Glomerular endothelial cell (primary cell): ENCODE results near the gene CD1E. TPM values are rescaled to one million over a fixed set of nuclear protein-coding genes. Genes with fewer than 3 reads are reported as not detected.
"Not testable (repeated sequence)": the region's sequence is repeated elsewhere in the genome, so short reads cannot be mapped to it uniquely, and the experiment has no call there.

ENCODE experiments used
- DNase-seq: peaks from one replicate; pipeline ENCODE4 v3.0.0-alpha.2; 2011; ENCODE audit warnings: low read depth, low spot score; ENCODE audit errors: extremely low read depth
- total RNA-seq: library from RNA; depleted of rRNA; stranded (reverse); fragments of >200 nt; gene quantifications from 2 replicates; pipeline ENCODE4 v1.2.3, GENCODE V29; 2015

Gene CD1E
- not detected in 2 replicates for total RNA-seq

- no peak for DNase-seq
Measured at GRCh38 chr1:158353303-158354075, at the start of gene CD1E. Gene CD1E (plus strand): TSS chr1:158353894. CDS start chr1:158353989, 95 bp downstream.

GRCh38 chr1:158310623-158311022, 43.1 kb upstream of the CD1E start:
- no peak for DNase-seq

DNA sequence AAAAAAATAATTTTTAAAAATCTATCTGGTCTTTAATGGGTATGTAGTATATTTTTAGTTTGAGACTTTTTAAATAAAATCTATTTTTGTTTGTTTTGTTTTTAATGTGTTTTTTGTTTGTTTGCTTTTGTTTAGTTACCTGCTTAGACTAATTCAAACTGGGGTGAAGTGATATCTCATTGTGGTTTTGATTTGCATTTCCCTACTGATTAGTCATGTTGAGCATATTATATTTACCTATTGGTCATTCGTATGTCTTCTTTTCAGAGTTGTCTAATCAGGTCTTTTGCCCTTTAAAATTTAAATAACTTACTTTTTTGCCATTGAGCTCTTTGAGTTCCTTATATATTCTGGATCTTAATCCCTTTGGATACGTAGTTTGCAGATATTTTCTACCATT, 42.6 kb upstream of the CD1E start:
- no peak for DNase-seq

DNA sequence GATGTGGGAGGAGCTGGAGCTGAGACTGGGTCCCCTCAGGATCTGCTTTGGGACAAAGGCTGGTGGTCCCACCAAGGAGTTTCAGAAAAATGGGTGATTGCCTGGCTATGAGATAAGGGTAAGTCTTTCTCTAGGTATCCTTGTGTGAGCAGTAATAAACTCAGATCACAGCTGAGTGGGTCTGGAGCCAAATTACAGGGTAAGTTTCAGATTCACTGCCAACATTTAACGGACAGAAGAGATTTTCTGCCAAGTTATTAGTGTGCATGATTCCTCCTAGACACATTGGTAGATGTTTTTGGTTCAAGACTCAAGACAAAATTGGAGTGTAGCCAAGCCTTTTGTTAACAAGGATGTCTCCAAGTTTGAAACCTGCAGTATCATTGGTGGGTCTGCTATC, 29.8 kb upstream of the CD1E start:
- DNase-seq, result no peak

GRCh38 chr1:158324395-158324794, 29.3 kb upstream of the CD1E start:
- DNase-seq, result no peak

DNA sequence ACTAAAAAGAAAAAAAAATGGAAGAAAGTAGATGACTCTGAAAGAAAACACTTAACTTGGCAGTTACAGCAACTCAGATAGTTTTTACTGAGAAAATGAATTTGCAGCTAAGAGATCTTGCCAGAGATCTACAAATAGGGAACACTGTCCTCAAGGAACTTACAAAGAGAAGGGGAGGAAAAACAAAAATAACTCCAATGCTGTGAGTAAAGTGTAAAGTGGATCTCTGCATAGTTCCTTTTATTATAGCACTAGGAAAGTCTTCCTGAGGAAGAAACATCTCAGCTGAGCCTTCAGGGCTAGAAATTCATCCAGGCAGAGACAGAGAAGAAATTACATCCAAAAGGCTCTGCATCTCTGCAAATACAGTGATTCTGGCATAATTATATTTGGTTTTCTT, 26.2 kb upstream of the CD1E start:
- no peak for DNase-seq

GRCh38 chr1:158328426-158328825, 25.3 kb upstream of the CD1E start:
- no peak for DNase-seq

DNA sequence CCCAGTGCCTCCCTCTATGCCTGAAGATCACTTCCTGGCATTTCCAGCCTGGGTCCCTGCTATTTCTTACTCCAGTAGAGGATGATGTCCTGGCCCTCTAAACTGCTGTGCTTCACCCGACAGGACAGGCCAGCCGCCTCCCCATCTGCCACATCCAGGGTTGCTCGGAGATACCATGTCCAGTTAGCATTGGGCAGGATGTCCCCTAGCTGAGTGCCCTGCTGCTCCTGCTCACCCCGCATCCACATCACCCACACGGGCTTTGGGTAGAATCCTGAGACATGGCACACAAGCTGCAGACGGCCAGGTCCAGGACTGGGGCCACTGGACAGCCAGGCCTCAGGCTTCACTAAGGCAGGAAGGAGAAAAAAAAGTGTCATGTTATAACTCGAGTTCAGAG, 24.4 kb upstream of the CD1E start:
- no peak for DNase-seq

DNA sequence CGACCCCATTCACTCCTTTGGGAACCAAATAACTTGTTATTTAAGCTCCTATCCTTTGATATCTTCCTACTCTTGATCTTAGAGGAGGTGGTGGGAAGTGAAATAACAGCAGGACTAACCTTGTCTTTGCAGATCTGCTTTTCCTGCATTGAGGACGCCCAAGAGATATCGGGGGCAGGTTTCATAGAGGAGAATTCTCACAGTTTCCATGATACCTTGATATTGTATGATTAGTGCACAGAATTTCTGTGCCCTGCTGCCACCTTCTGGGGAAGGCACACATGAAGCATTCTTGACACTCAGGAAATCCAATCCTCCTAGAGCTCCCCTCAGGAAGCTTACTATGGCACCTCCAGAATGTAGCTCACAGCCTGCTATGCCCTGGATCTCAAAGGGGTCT, 24.0 kb upstream of the CD1E start:
- DNase-seq, result no peak

DNA sequence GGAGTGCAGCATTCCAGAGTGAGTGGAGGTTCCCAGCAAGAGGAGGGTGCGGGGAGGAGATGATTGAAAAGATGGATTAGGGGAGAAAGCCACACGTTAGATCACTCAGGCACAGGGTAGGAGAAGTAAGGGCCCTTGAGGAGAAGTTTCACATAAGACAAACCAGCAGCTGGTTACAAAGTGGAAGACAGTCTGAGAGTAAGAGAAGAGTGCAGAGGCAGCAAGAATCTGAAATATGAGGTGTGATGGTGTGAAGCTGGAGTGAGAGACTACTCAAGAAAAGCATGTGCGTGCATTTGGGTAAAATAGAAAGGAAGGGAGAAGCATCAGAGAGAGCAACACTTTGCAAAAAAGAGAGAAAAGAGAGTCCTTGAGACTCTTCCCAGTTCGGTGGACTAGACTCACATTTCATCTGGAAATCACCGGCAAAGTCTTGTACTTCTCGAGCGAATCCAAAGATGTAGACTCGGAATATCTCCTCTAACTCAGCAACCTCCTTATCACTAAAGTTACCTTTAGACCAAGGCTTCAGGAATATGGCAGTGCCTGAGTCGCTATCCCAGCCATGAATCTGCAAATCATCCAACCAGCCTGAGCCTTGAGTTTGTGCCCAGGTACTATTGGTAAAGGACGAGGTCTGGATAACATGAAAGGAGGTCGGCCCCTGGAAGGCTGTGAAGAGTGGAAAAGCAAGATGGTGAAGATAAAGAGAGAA, 23.1 kb upstream of the CD1E start:
- DNase-seq, result no peak

DNA sequence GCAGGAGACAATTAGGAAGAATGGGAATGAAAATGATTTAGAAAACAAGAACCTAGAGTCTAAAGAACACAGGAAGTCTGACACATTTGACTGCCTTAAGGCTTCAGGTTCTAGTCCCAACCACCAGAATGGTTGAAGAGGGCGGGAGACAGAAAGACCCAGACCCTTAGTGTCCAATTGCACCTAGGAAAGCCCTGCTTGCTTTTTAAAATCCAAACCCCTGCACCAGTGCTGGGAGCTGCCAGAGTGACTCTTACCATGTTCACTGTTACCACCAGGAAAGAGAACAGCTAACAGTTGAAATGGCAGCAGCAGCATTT, 22.6 kb upstream of the CD1E start:
- no peak for DNase-seq

DNA sequence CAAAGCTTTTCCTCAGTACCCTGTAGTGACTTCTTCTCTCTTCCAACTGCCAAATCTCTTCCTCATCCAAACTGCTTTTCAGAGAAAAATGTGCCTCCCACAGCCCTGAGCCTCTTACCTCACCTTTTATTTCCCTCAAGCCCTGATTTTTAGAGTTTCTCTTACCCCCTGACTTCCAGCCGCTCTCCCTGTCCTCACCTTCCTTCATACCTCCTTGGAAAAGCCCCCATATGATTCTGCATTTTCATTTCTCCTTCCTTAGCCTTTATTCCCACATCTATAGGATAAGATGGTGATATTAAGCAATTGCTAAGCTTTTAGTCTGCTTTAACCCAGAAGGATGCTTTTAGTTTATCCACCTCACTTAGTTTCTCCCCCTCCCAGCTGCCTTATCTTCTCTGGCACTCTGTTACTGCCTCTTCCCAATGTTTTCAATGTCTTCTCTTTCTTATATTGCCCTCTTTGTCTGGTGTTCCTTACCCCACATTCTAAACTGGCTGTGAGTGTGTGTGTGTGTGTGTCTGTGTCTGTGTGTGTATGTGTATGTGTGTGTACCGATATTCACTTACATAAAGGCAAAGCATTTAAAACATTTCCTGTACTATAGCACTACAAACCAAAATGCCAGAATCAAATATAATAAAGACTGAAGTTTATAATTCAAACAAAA, 22.1 kb upstream of the CD1E start, which contains the start of gene CD1B:
Gene CD1B (minus strand): TSS at position 51 of the 670 bp plus-strand sequence. CDS start 108 bp downstream, outside the sequence.
- DNase-seq, result no peak

DNA sequence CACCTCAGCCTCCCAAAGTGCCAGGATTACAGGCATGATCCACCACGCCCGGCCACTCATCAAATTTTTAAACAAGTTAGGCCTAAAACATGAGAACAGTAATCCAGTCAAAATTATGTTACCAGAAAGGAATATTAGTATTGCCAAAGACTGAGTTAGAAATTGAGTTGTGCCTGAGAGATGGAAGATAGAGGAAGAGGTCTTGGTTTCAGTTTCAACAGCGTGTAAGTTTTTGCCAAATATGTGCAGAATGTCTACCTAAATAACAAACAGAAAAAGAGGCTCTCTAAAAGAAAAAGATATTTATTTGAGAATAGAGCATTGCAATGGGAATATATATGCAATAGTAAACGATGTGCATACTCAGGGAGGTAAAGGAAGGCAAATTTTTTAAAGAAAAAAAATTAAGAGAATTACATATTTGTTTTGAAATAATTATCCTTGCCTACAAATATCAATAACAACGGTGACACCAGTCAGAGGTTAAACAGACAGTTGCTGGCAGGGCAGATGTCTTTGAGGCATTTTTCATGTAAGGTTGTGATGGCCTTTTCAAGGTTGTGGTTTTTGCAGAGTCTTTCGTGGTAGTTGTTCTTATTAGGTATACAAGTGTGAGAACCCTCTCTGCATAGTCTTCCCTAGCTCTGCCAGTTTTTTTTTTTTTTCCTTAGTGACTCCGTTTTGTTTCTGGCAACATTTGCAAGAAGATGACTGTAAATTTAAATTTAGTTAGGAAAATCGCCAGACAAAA, 20.1 kb upstream of the CD1E start:
- DNase-seq, result no peak

DNA sequence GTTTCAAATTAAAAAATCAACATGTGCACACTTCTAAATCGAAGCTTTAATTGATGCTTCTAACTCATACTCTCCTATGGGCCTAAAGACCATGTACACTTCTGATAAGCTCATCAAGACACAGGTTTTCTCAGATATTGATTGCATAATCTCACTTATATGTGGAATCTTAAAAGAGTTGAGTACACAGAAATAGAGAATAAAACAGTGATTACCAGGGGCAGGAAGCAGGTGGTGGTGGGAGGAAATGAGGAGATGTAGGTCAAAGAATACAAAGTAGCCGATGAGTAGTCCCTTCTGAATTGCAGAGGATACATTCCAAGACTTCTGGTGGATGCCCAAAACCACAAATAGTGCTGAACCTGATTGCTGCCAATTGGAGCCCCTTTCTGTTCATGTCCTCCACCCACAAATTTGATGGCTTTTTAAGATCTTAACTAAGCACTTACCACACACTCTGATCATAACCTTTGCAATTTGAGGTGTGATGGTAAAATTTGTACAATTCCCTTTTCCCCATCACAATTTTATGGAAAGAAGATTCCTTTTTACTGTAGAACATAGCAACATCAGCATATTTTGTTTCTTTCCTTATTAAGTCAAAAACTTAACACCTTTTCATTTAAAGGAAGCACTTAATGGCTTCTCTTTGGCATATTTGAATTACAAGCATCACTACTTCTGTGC, 19.0 kb upstream of the CD1E start:
- DNase-seq, result no peak

DNA sequence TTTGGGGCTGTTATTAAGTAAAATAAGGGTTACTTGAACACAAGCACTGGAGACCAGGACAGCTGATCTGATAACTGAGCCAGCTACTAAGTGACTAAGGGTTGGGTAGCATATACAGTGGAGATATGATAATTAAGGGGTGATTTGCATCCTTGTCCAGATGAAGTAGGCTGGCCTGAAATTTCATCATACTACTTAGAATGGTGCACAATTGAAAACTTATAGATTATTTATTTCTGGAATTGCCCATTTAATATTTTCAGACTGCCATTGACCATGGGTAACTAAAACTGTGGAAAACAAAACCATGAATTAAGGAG, 18.5 kb upstream of the CD1E start:
- no peak for DNase-seq

DNA sequence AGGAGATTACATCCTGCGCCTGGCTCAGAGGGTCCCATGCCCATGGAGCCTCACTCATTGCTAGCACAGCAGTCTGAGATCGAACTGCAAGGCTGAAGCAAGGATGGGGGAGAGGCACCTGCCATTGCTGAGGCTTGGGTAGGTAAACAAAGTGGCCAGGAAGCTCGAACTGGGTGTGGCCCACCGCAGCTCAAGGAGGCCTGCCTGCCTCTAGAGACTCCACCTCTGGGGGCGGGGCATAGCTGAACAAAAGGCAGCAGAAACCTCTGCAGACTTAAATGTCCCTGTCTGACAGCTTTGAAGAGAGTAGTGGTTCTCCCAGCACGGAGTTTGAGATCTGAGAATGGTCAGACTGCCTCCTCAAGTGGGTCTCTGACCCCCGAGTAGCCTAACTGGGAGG, 17.3 kb upstream of the CD1E start:
- DNase-seq, result not testable (repeated sequence)

GRCh38 chr1:158348946-158349345, 4.7 kb upstream of the CD1E start:
- not testable (repeated sequence) for DNase-seq

DNA sequence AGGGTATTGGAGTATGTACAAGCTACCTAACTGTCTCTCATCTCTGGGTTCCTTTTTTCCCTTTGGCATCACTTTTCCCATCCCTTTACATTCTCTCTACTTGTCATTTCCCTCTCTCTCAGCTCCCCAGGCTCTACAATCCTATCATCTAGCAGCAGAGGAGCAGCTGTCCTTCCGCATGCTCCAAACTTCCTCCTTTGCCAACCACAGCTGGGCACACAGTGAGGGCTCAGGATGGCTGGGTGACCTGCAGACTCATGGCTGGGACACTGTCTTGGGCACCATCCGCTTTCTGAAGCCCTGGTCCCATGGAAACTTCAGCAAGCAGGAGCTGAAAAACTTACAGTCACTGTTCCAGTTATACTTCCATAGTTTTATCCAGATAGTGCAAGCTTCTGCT, 561 bp downstream of the CD1E start:
- DNase-seq, result no peak

- DNase-seq, result no peak
Measured at GRCh38 chr1:158355773-158356285, 2.1 kb downstream of the CD1E start.

DNA sequence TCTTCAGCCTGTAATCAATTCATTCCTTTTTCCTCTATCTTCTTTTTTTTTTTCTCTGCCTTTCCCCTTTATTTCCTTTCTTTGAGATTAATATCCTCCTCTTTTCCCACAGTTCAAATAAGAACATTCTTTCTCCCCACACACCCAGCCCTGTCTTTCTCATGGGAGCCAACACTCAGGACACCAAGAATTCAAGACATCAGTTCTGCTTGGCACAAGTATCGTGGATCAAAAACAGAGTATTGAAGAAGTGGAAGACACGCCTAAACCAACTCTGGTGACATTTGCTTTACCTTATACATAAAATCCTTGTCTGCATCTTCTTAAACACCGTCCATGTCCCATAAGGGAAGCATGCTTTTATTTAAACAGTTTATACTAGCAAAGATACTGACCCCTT, 2.9 kb downstream of the CD1E start:
- no peak for DNase-seq
